ENCODE results near the gene CNOT2.

CNOT2 gene

GRCh38 chr12:70353780-70354660, 110.8 kb downstream of the CNOT2 start:
- in situ Hi-C loops (cut with MboI; ENCODE audit: low sequenced_read_pairs, unreplicated experiment): no loop called here

DNA sequence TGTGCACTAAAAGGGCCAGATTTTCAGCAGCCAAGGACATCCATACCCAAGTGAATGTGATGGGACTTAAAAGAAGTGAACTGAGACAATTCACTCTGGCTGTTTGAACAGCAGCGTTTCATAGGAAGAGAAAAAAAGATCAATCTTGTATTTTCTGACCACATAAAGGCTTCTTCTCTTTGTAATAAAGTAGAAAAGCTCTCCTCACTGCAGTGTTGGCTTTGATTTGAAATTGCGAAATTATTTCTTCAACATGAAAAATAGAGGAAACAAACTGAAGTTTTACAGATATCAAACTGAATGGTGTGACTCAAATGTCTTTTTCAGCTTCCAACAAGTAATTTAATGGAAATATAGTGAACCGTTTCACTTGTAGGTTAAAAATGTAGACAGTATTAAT, 111.6 kb downstream of the CNOT2 start:
- no peak for DNase-seq (ENCODE audit: low spot score)
- in situ Hi-C loops (cut with MboI; ENCODE audit: low sequenced_read_pairs, unreplicated experiment): no loop called here
- TF ChIP-seq, protein P1, sequence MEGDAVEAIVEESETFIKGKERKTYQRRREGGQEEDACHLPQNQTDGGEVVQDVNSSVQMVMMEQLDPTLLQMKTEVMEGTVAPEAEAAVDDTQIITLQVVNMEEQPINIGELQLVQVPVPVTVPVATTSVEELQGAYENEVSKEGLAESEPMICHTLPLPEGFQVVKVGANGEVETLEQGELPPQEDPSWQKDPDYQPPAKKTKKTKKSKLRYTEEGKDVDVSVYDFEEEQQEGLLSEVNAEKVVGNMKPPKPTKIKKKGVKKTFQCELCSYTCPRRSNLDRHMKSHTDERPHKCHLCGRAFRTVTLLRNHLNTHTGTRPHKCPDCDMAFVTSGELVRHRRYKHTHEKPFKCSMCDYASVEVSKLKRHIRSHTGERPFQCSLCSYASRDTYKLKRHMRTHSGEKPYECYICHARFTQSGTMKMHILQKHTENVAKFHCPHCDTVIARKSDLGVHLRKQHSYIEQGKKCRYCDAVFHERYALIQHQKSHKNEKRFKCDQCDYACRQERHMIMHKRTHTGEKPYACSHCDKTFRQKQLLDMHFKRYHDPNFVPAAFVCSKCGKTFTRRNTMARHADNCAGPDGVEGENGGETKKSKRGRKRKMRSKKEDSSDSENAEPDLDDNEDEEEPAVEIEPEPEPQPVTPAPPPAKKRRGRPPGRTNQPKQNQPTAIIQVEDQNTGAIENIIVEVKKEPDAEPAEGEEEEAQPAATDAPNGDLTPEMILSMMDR (IDR thresholded peaks at IDR 0.05; ENCODE audit: borderline replicate concordance, control extremely low read depth, extremely low read depth, insufficient read depth, missing control alignments): no peak

More at GRCh38 chr12:70353780-70354660, 110.8 kb downstream of the CNOT2 start:
- TF ChIP-seq, protein P1 (IDR thresholded peaks at IDR 0.05; ENCODE audit: borderline replicate concordance, control extremely low read depth, extremely low read depth, insufficient read depth, missing control alignments): no peak
- no peak for DNase-seq (ENCODE audit: low spot score)

- TF ChIP-seq, protein P1 (IDR thresholded peaks at IDR 0.05; ENCODE audit: borderline replicate concordance, control extremely low read depth, extremely low read depth, insufficient read depth, missing control alignments): no peak
- in situ Hi-C loops (cut with MboI; ENCODE audit: low sequenced_read_pairs, unreplicated experiment): no loop called here
- DNase-seq (ENCODE audit: low spot score): no peak
These were observed 112.7 kb downstream of the CNOT2 start for GRCh38 chr12:70355972-70356371.

DNA sequence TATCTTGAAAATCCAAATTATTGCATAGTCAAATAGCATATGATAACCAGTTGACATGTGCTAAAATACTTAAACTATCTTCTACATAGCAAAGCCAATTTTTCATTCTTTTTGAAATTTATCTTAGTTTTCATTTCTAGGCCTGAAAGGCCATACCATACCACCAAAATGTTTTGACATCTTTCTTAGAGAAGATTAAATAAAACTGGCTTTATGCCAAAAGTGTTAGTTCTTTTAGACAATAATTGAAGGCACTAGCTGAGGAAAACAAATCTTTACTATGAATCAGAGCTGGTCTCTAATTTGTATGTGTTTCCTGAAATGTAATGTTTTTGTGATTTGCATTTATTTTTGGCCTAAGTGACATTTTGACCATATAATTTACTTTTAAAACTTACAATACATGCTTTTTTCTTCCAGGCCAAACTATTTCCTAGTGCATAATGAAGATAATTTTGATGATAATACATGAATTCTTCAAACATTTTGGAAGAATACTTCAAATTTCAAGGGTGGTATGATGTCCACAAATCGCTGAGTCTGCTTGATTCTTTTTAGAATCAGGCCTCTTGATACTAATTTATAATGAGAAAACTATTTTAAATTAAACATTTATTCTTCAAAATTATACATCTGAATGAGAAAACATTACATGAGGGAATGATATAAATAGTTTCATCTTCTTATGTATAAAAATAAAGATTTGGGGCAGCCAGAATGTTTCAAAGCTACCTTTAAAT, 116.4 kb downstream of the CNOT2 start:
- TF ChIP-seq, protein P1 (IDR thresholded peaks at IDR 0.05; ENCODE audit: borderline replicate concordance, control extremely low read depth, extremely low read depth, insufficient read depth, missing control alignments): no peak
- in situ Hi-C loops (cut with MboI; ENCODE audit: low sequenced_read_pairs, unreplicated experiment): no loop called here
- no peak for DNase-seq (ENCODE audit: low spot score)

GRCh38 chr12:70360218-70360617, 117.0 kb downstream of the CNOT2 start:
- no peak for DNase-seq (ENCODE audit: low spot score)
- TF ChIP-seq, protein P1 (IDR thresholded peaks at IDR 0.05; ENCODE audit: borderline replicate concordance, control extremely low read depth, extremely low read depth, insufficient read depth, missing control alignments): no peak
- in situ Hi-C loops (cut with MboI; ENCODE audit: low sequenced_read_pairs, unreplicated experiment): no loop called here

DNA sequence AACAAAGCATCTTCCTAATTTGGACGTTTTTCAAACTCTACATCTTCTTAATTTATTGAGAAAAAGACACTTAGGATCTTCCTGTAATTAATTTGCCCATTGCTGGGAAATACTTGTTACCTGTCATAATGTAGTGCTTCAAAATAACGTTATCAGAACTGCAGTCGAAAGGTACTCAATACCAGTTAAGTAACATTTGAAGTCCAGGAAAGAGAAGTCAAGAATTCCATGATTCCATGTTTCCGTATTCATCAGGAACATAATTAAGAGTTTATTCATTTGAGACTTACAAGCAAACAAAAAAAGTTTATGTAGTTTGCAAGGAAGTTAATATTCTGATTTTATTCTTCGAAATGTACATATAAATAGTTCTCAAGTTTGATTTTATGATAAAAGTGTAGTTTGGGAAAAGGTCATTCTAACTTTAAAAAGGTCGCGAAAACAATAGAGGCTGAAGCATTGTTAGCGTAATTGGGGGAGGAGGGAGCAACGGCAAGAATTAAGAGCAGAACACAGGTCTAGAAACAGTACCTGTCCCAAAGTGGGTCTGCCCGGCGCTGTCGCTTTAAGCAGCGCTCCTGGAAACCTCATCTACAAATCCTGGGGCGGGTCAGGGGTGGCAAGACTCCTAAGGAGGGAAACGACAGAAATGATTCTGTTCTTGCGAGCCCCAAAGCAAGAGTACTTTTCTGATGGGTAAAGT, 121.6 kb downstream of the CNOT2 start:
- TF ChIP-seq, protein P1 (IDR thresholded peaks at IDR 0.05; ENCODE audit: borderline replicate concordance, control extremely low read depth, extremely low read depth, insufficient read depth, missing control alignments): no peak
- in situ Hi-C loops (cut with MboI; ENCODE audit: low sequenced_read_pairs, unreplicated experiment): no loop called here
- no peak for DNase-seq (ENCODE audit: low spot score)
